IMR-90 (cell line): Measurements from ENCODE around the gene DLL4. TPM values are rescaled to one million over a fixed set of nuclear protein-coding genes. Genes with fewer than 3 reads are reported as not detected.

ENCODE experiments used
- ATAC-seq: fragments of 200-7000 bp; cut with Tn5 transposase; 2 replicates; pipeline ENCODE4 v1.9.1; 2020; ENCODE audit warnings: low read depth, mild to moderate bottlenecking, moderate library complexity
- BruUV-seq: library from RNA; stranded (reverse); fragments of 400-500 nt; replicated peaks from 2 replicates; lab custom pipeline; 2021; lab: Mats Ljungman, UMichigan
- CTCF ChIA-PET: fragments of 300-600 bp; formaldehyde crosslinking; extraction: SDS; loops from one replicate; lab custom pipeline; 2021; ENCODE audit warnings: antibody characterized with exemption; lab: Yijun Ruan, JAX
- POLR2A ChIA-PET: fragments of 300-600 bp; sonication (Branson Sonifier 250); formaldehyde crosslinking; loops from one replicate; lab custom pipeline; 2022; ENCODE audit warnings: antibody characterized with exemption; ENCODE audit not compliant: unreplicated experiment; lab: Charles Lee
- DNase-seq: peaks from one replicate; pipeline ENCODE4 v3.0.0; 2013
- H2AFZ ChIP-seq: replicated peaks from 2 replicates; pipeline ENCODE3; 2013; ENCODE audit warnings: low read length, mild to moderate bottlenecking; ENCODE audit not compliant: poor library complexity
- H2AK5ac ChIP-seq: 2 replicates; pipeline ENCODE4 v1.6.1; 2013; ENCODE audit warnings: low read depth, low read length, inconsistent platforms
- H2AK9ac ChIP-seq: replicated peaks from 2 replicates; pipeline ENCODE3; 2013; ENCODE audit warnings: mild to moderate bottlenecking, low read depth, low read length, moderate library complexity; ENCODE audit not compliant: poor library complexity
- H2BK120ac ChIP-seq: 2 replicates; pipeline ENCODE4 v1.6.1; 2013; ENCODE audit warnings: low read depth, low read length, inconsistent platforms
- H2BK15ac ChIP-seq: 3 replicates; pipeline ENCODE4 v1.6.1; 2013; ENCODE audit warnings: low read depth, low read length, inconsistent platforms
- H2BK20ac ChIP-seq: 2 replicates; pipeline ENCODE4 v1.6.1; 2013; ENCODE audit warnings: low read depth, mild to moderate bottlenecking, inconsistent platforms, low read length, moderate library complexity
- H2BK5ac ChIP-seq: 2 replicates; pipeline ENCODE4 v1.6.1; 2013; ENCODE audit warnings: mild to moderate bottlenecking, low read depth, low read length, inconsistent platforms; ENCODE audit not compliant: poor library complexity, severe bottlenecking
- H3K14ac ChIP-seq: replicated peaks from 2 replicates; pipeline ENCODE4 v1.6.1; 2013; ENCODE audit warnings: low read depth, low read length, inconsistent platforms
- H3K18ac ChIP-seq: 2 replicates; pipeline ENCODE4 v1.6.1; 2013; ENCODE audit warnings: low read depth, low read length, control low read depth
- H3K23ac ChIP-seq: 2 replicates; pipeline ENCODE4 v1.6.1; 2013; ENCODE audit warnings: low read depth, low read length, inconsistent platforms
- H3K27ac ChIP-seq: 2 replicates; pipeline ENCODE4 v1.5.1; 2013; ENCODE audit warnings: mild to moderate bottlenecking, control low read depth, low read length; ENCODE audit not compliant: insufficient read depth
- H3K27me3 ChIP-seq: 2 replicates; pipeline ENCODE4 v1.6.1; 2013; ENCODE audit warnings: low read length; ENCODE audit not compliant: control insufficient read depth, insufficient read depth
- H3K36me3 ChIP-seq: 2 replicates; pipeline ENCODE4 v1.6.1; 2013; ENCODE audit warnings: low read length, mixed read lengths; ENCODE audit not compliant: control insufficient read depth, insufficient read depth
- H3K4ac ChIP-seq: 2 replicates; pipeline ENCODE4 v1.6.1; 2013; ENCODE audit warnings: low read depth, low read length, inconsistent platforms
- H3K4me1 ChIP-seq: 2 replicates; pipeline ENCODE4 v1.6.1; 2013; ENCODE audit warnings: low read length, mixed read lengths; ENCODE audit not compliant: control insufficient read depth, insufficient read depth
- H3K4me2 ChIP-seq: 2 replicates; pipeline ENCODE4 v1.6.1; 2013; ENCODE audit warnings: low read depth, mild to moderate bottlenecking, control low read depth, low read length, moderate library complexity
- H3K4me3 ChIP-seq: 2 replicates; pipeline ENCODE4 v1.5.1; 2013; ENCODE audit warnings: low read depth, mild to moderate bottlenecking, control low read depth, low read length, moderate library complexity; ENCODE audit not compliant: insufficient read depth
- H3K56ac ChIP-seq: 2 replicates; pipeline ENCODE4 v1.6.1; 2013; ENCODE audit warnings: low read length, inconsistent platforms; ENCODE audit not compliant: insufficient read depth; ENCODE audit errors: extremely low read depth
- H3K79me1 ChIP-seq, 2 experiments: 2 replicates each; pipeline ENCODE4 v1.6.1; 2013; ENCODE audit warnings: low read length in 2 of 2, inconsistent platforms in 1 of 2, low read depth in 1 of 2
- H3K9ac ChIP-seq: 2 replicates; pipeline ENCODE4 v1.6.1; 2013; ENCODE audit warnings: low read depth, low read length, control low read depth
- H3K9me1 ChIP-seq: 2 replicates; pipeline ENCODE4 v1.6.1; 2013; ENCODE audit warnings: low read length, inconsistent platforms; ENCODE audit not compliant: insufficient read depth
- H3K9me3 ChIP-seq: 2 replicates; pipeline ENCODE4 v1.6.1; 2013; ENCODE audit warnings: low read length; ENCODE audit not compliant: control insufficient read depth, insufficient read depth
- H4K20me1 ChIP-seq: 2 replicates; pipeline ENCODE4 v1.6.1; 2013; ENCODE audit warnings: low read length, inconsistent platforms; ENCODE audit not compliant: insufficient read depth
- H4K5ac ChIP-seq: 2 replicates; pipeline ENCODE4 v1.6.1; 2013; ENCODE audit warnings: mild to moderate bottlenecking, low read depth, low read length, control low read depth
- H4K8ac ChIP-seq, 2 experiments: 2 replicates each; pipeline ENCODE4 v1.6.1; 2013; ENCODE audit warnings: low read depth in 2 of 2, low read length in 2 of 2, control low read depth in 1 of 2, inconsistent platforms in 1 of 2
- H4K91ac ChIP-seq: 2 replicates; pipeline ENCODE4 v1.6.1; 2013; ENCODE audit warnings: low read depth, low read length, inconsistent platforms; ENCODE audit not compliant: insufficient read depth
- ELK1 ChIP-seq: fragments of 150-350 bp; IDR thresholded peaks from 2 replicates; pipeline ENCODE4 v1.6.1; 2016; ENCODE audit warnings: low read depth, mild to moderate bottlenecking, low read length, moderate library complexity, borderline replicate concordance
- MAFK ChIP-seq: IDR thresholded peaks from 2 replicates; pipeline ENCODE4 v1.6.1; 2012; ENCODE audit warnings: low read depth, low read length, improper control_type of control experiment
- dilution Hi-C: fragments of 300-500 bp; cut with HindIII; formaldehyde crosslinking; loops from one replicate; pipeline ENCODE4 v1.14.3; 2018; ENCODE audit warnings: low sequenced_read_pairs; ENCODE audit not compliant: unreplicated experiment
- in situ Hi-C: fragments of 300-500 bp; cut with MboI; formaldehyde crosslinking; loops from 3 replicates; pipeline ENCODE4 v1.14.3; 2019; ENCODE audit warnings: low sequenced_read_pairs, inconsistent platforms, mixed read lengths
- intact Hi-C: fragments of 100-400 bp; cut with micrococcal nuclease; formaldehyde crosslinking; loops from 2 replicates; pipeline ENCODE4 v1.10.0; 2022
- polyA plus RNA-seq, 3 experiments: library from polyadenylated mRNA; depleted of rRNA; stranded (reverse); fragments of >200 nt; gene quantifications; 2 replicates each; pipeline ENCODE4 v1.2.3, GENCODE V29; 2012; ENCODE audit warnings: low replicate concordance in 1 of 3
- total RNA-seq: library from RNA; depleted of rRNA; stranded (reverse); fragments of >200 nt; gene quantifications from 2 replicates; pipeline ENCODE4 v1.2.3, GENCODE V29; 2012

The DLL4 gene
- total and polyA plus RNA-seq, 2 of the 4 experiments (the other 2 are of a cell fraction) = 1.8 to 3.4 TPM

- no peak overlapping the region for H3K4me2 ChIP-seq
- no peaks in the 10 kb centered on the region for H3K9me3 ChIP-seq
- H3K36me3 ChIP-seq = no peaks in the 10 kb centered on the region
- H3K4me1 ChIP-seq = peaks cover 4% of the 10 kb centered on the region; the same call in 1 of the 2 replicates
- H3K27me3 ChIP-seq = no peaks in the 10 kb centered on the region; the same call in 1 of the 2 replicates
- no peak overlapping the region for H4K5ac ChIP-seq
- no peak overlapping the region for H3K4me3 ChIP-seq
- ATAC-seq (no peak), DNase-seq (no peak)
- no peak overlapping the region for H2AFZ ChIP-seq
- in situ Hi-C loops (no loop called here), dilution Hi-C loops (no loop called here), intact Hi-C loops (no loop called here)
- TF ChIP-seq ELK1 (no peak), MAFK (no peak)
- ChIA-PET POLR2A (no interaction called here), CTCF (interaction anchor here (4.3 kb wide), 1 partner anchor 30 kb away, joined by 35 read pairs; no protein-coding TSS in a partner anchor)
- H2AK5ac ChIP-seq = no peak overlapping the region
- H2AK9ac ChIP-seq = no peak overlapping the region
- H4K20me1 ChIP-seq = no peaks in the 10 kb centered on the region
- H3K79me1 ChIP-seq = no peaks in the 10 kb centered on the region
- no peak overlapping the region for H3K18ac ChIP-seq
- no peak overlapping the region for H2BK15ac ChIP-seq
- no peak overlapping the region for H4K91ac ChIP-seq
- no peak overlapping the region for H3K9ac ChIP-seq
- H3K27ac ChIP-seq = no peak overlapping the region
- no peak overlapping the region for H2BK20ac ChIP-seq
- H3K23ac ChIP-seq = no peak overlapping the region
- H3K9me1 ChIP-seq = no peaks in the 10 kb centered on the region
- no peak overlapping the region for H3K14ac ChIP-seq
- H2BK120ac ChIP-seq = no peak overlapping the region
- no peak overlapping the region for H3K56ac ChIP-seq
- no peak overlapping the region for H2BK5ac ChIP-seq
- H3K4ac ChIP-seq = no peak overlapping the region
- H4K8ac ChIP-seq = no peak overlapping the region
- BruUV-seq = no TSS peak
Measured at GRCh38 chr15:40889112-40889511, 40.0 kb upstream of the DLL4 start.
